Naive thymus-derived CD8-positive, alpha-beta T cell (primary cell): Measurements from ENCODE around the gene NHERF2. TPM values are rescaled to one million over a fixed set of nuclear protein-coding genes. Genes with fewer than 3 reads are reported as not detected.
A peak's percentile ranks its signal among the peaks of the same experiment; 100 is the strongest.

Source experiments
- ATAC-seq, 2 donors: fragments of 150-1000 bp; cut with Tn5 transposase in 1 of 2; sonication (Bioruptor Pico), chemical (Tn5 transposase) in 1 of 2; 1 replicate in 1 of 2; 2 replicates in 1 of 2; pipeline ENCODE4 v1.10.0; 2021; ENCODE audit warnings: mild to moderate bottlenecking in 2 of 2, moderate library complexity in 2 of 2
- POLR2A ChIA-PET: fragments of 350-600 bp; sonication (Branson Sonifier 250); formaldehyde crosslinking; loops from one replicate; lab custom pipeline; 2021; ENCODE audit warnings: antibody characterized with exemption; lab: Charles Lee
- DNase-seq, 10 donors: peaks; one replicate each; pipeline versions ENCODE4 v3.0.0 to v3.0.0-alpha.2; 2020 to 2022
- H3K27ac Mint-ChIP-seq, 10 donors: one replicate each; pipeline ENCODE4 v1.8.0; 2020 to 2022; ENCODE audit warnings: mild to moderate bottlenecking in 10 of 10, mixed read lengths in 10 of 10, moderate library complexity in 4 of 10, inconsistent platforms in 1 of 10
- H3K27me3 Mint-ChIP-seq, 5 donors: one replicate each; pipeline ENCODE4 v1.8.0; 2021 to 2022; ENCODE audit warnings: mixed read lengths in 5 of 5
- H3K36me3 Mint-ChIP-seq, 3 donors: one replicate each; pipeline ENCODE4 v1.8.0; 2020 to 2022; ENCODE audit warnings: mixed read lengths in 3 of 3, mild to moderate bottlenecking in 2 of 3, inconsistent platforms in 1 of 3
- H3K4me1 Mint-ChIP-seq, 4 donors: one replicate each; pipeline ENCODE4 v1.8.0; 2021 to 2022; ENCODE audit warnings: mixed read lengths in 4 of 4
- H3K4me3 Mint-ChIP-seq, 10 donors: one replicate each; pipeline ENCODE4 v1.8.0; 2020 to 2022; ENCODE audit warnings: mild to moderate bottlenecking in 10 of 10, mixed read lengths in 10 of 10, moderate library complexity in 6 of 10, inconsistent platforms in 1 of 10
- H3K9me3 Mint-ChIP-seq, 9 donors: one replicate each; pipeline ENCODE4 v1.8.0; 2020 to 2022; ENCODE audit warnings: mixed read lengths in 9 of 9, mild to moderate bottlenecking in 3 of 9, inconsistent platforms in 1 of 9, moderate library complexity in 1 of 9
- polyA plus RNA-seq, 3 donors: library from polyadenylated mRNA; unstranded; fragments of 300-500 nt; fragmentation: Illumina TruSeq; gene quantifications; one replicate each; pipeline ENCODE4 v1.2.3, GENCODE V29; 2021
- total RNA-seq, 8 experiments: library from RNA in 2 of 8; stranded (reverse) in 2 of 8; gene quantifications; one replicate each; pipeline ENCODE4 v1.2.3 and lab custom pipeline; 2021 to 2026

Gene NHERF2
- total and polyA plus RNA-seq, 5 experiments from 2014 or later = 0.32 to 6.0 (median 1.2) TPM

GRCh38 chr16:2038382-2039231 is 11.9 kb downstream of the NHERF2 start:
- POLR2A ChIA-PET = interaction anchor here (0.8 kb wide), 1 partner anchor 108 kb away, joined by 3 read pairs; no protein-coding TSS in a partner anchor
- Mint-ChIP-seq H3K36me3 (no peaks in the 10 kb centered on the region), H3K9me3 (no peaks in the 10 kb centered on the region), H3K27me3 (no peaks in the 10 kb centered on the region), H3K4me3 (no peak overlapping the region), H3K27ac (peak overlapping the region in 1 of 10 donors; percentile 38), H3K4me1 (peaks cover 0 to 1% (median under 1%) of the 10 kb centered on the region in 4 donors)
- DNase-seq = no peak
- ATAC-seq = no peak

- Mint-ChIP-seq H3K27me3 (no peaks in the 10 kb centered on the region), H3K36me3 (no peaks in the 10 kb centered on the region), H3K4me3 (no peak overlapping the region), H3K9me3 (no peaks in the 10 kb centered on the region), H3K27ac (peak overlapping the region in 1 of 10 donors; percentile 38), H3K4me1 (peaks cover 0 to 1% (median under 1%) of the 10 kb centered on the region in 4 donors)
- DNase-seq = no peak
- no peak for ATAC-seq
- POLR2A ChIA-PET = interaction anchor here (0.7 kb wide), 1 partner anchor 456 kb away, joined by 3 read pairs; no protein-coding TSS in a partner anchor
These were observed 12.8 kb downstream of the NHERF2 start for GRCh38 chr16:2039274-2040031.

- peaks cover 0 to 1% (median 0%) of the 10 kb centered on the region in 4 donors for H3K4me1 Mint-ChIP-seq
- no peaks in the 10 kb centered on the region for H3K9me3 Mint-ChIP-seq
- no peaks in the 10 kb centered on the region for H3K36me3 Mint-ChIP-seq
- POLR2A ChIA-PET = interaction anchor here (0.7 kb wide), 1 partner anchor 455 kb away, joined by 3 read pairs; no protein-coding TSS in a partner anchor
- no peak overlapping the region for H3K27ac Mint-ChIP-seq
- H3K27me3 Mint-ChIP-seq = no peaks in the 10 kb centered on the region
- H3K4me3 Mint-ChIP-seq = no peak overlapping the region
- DNase-seq (no peak), ATAC-seq (no peak)
These were observed 13.5 kb downstream of the NHERF2 start for GRCh38 chr16:2040041-2040786.

- no peaks in the 10 kb centered on the region for H3K9me3 Mint-ChIP-seq
- no peak for DNase-seq
- H3K27me3 Mint-ChIP-seq = no peaks in the 10 kb centered on the region
- no peaks in the 10 kb centered on the region for H3K36me3 Mint-ChIP-seq
- no peak overlapping the region for H3K4me3 Mint-ChIP-seq
- H3K4me1 Mint-ChIP-seq = peaks cover 0 to 1% (median 0%) of the 10 kb centered on the region in 4 donors
- H3K27ac Mint-ChIP-seq = no peak overlapping the region
- POLR2A ChIA-PET = no interaction called here
- no peak for ATAC-seq
These were observed 14.3 kb downstream of the NHERF2 start for GRCh38 chr16:2040787-2041522.

- DNase-seq (no peak), ATAC-seq (no peak)
- H3K4me1 Mint-ChIP-seq = peaks cover 8 to 12% (median 9%) of the 10 kb centered on the region in 4 donors
- H3K9me3 Mint-ChIP-seq = no peaks in the 10 kb centered on the region
- H3K27ac Mint-ChIP-seq = no peak overlapping the region
- no peak overlapping the region for H3K4me3 Mint-ChIP-seq
- POLR2A ChIA-PET = no interaction called here
- H3K27me3 Mint-ChIP-seq = no peaks in the 10 kb centered on the region
- no peaks in the 10 kb centered on the region for H3K36me3 Mint-ChIP-seq
These were observed 15.7 kb downstream of the NHERF2 start for GRCh38 chr16:2042171-2042985.

GRCh38 chr16:2042986-2043666 is 16.4 kb downstream of the NHERF2 start:
- H3K9me3 Mint-ChIP-seq = no peaks in the 10 kb centered on the region
- H3K4me1 Mint-ChIP-seq = peaks cover 8 to 13% (median 10%) of the 10 kb centered on the region in 4 donors
- DNase-seq = no peak
- H3K4me3 Mint-ChIP-seq = no peak overlapping the region
- POLR2A ChIA-PET = interaction anchor here (0.6 to 0.9 kb wide), 2 partner anchors 19 to 112 kb away, joined by 3 read pairs; no protein-coding TSS in a partner anchor
- no peaks in the 10 kb centered on the region for H3K27me3 Mint-ChIP-seq
- ATAC-seq = no peak
- H3K36me3 Mint-ChIP-seq = no peaks in the 10 kb centered on the region
- peak overlapping the region in 1 of 10 donors; percentile 14 for H3K27ac Mint-ChIP-seq

- no peak overlapping the region for H3K27ac Mint-ChIP-seq
- H3K36me3 Mint-ChIP-seq = no peaks in the 10 kb centered on the region
- no peak overlapping the region for H3K4me3 Mint-ChIP-seq
- H3K27me3 Mint-ChIP-seq = no peaks in the 10 kb centered on the region
- ATAC-seq = no peak
- DNase-seq = no peak
- H3K9me3 Mint-ChIP-seq = no peaks in the 10 kb centered on the region
- POLR2A ChIA-PET = interaction anchor here (0.6 to 0.9 kb wide), 3 partner anchors 8 to 111 kb away, joined by 3 read pairs; no protein-coding TSS in a partner anchor
- peaks cover 8 to 19% (median 17%) of the 10 kb centered on the region in 4 donors for H3K4me1 Mint-ChIP-seq
These were observed 17.2 kb downstream of the NHERF2 start for GRCh38 chr16:2043667-2044451.

GRCh38 chr16:2044541-2044940 is 17.8 kb downstream of the NHERF2 start:
- no peak overlapping the region for H3K4me3 Mint-ChIP-seq
- peak overlapping the region in 1 of 10 donors; percentile 27 for H3K27ac Mint-ChIP-seq
- POLR2A ChIA-PET = interaction anchor here (0.6 to 0.7 kb wide), 2 partner anchors 9 to 661 kb away, joined by 3 to 5 read pairs; no protein-coding TSS in a partner anchor
- no peaks in the 10 kb centered on the region for H3K27me3 Mint-ChIP-seq
- no peaks in the 10 kb centered on the region for H3K9me3 Mint-ChIP-seq
- H3K4me1 Mint-ChIP-seq = peaks cover 8 to 23% (median 21%) of the 10 kb centered on the region in 4 donors
- H3K36me3 Mint-ChIP-seq = no peaks in the 10 kb centered on the region
- DNase-seq = no peak
- ATAC-seq = no peak

- no peak for ATAC-seq
- Mint-ChIP-seq H3K27ac (peak overlapping the region in 1 of 10 donors; percentile 74), H3K27me3 (no peaks in the 10 kb centered on the region), H3K4me3 (peak overlapping the region; percentile 85 to 95 (median 93)), H3K36me3 (peaks cover 0 to 9% (median 0%) of the 10 kb centered on the region in 3 donors), H3K4me1 (peaks cover 9 to 28% (median 21%) of the 10 kb centered on the region in 4 donors), H3K9me3 (no peaks in the 10 kb centered on the region)
- DNase-seq = no peak
- POLR2A ChIA-PET = interaction anchor here (0.6 to 2.5 kb wide), 8 partner anchors 15 to 108 kb away, joined by 3 to 36 read pairs (median 6); partner anchors contain the start of genes RPS2, TBL3, TRAF7 and ZNF598
These were observed 19.5 kb downstream of the NHERF2 start for GRCh38 chr16:2045965-2046892.
